ENCODE results near the gene APPBP2. TPM values are rescaled to one million over a fixed set of nuclear protein-coding genes. Genes with fewer than 3 reads are reported as not detected.

The APPBP2 gene
- total RNA-seq, 4 donors from 2014 or later, result 33.1 to 49.0 (median 45.4) TPM

DNA sequence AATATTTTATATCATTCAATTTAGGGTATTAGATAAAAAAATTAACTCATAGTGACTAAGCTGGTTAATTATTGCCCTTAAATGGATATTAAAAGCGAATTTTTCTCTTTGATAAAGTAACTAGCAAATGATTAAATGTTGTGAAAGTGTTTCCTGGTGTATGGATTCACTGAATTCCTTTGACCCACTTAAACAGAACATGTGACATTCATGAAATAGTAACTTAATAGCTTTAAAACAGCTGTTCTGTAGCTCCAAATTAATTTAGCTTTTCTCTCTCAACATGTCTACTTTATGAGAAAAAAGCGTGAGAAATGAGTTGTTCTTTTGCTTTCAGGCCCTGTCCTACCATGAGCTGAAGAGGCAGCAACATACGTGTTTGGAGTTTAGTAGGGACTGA, 36.4 kb upstream of the APPBP2 start:
- H3K4me1 ChIP-seq, result no peaks in the 10 kb centered on the region
- 74 to 80% methylated on average over 3 of the region's 3 CpGs for WGBS, 2 donors
- H3K4me3 ChIP-seq (replicated peaks in 1 of 3), result no peak overlapping the region
- no peak for DNase-seq
- no peaks in the 10 kb centered on the region for H3K27me3 ChIP-seq
- intact Hi-C loops (cut with DNase I), result no loop called here
- no peaks in the 10 kb centered on the region for H3K36me3 ChIP-seq
- H3K9me3 ChIP-seq, result no peaks in the 10 kb centered on the region
- H3K27ac ChIP-seq, result no peak overlapping the region
- TF ChIP-seq, protein P1, sequence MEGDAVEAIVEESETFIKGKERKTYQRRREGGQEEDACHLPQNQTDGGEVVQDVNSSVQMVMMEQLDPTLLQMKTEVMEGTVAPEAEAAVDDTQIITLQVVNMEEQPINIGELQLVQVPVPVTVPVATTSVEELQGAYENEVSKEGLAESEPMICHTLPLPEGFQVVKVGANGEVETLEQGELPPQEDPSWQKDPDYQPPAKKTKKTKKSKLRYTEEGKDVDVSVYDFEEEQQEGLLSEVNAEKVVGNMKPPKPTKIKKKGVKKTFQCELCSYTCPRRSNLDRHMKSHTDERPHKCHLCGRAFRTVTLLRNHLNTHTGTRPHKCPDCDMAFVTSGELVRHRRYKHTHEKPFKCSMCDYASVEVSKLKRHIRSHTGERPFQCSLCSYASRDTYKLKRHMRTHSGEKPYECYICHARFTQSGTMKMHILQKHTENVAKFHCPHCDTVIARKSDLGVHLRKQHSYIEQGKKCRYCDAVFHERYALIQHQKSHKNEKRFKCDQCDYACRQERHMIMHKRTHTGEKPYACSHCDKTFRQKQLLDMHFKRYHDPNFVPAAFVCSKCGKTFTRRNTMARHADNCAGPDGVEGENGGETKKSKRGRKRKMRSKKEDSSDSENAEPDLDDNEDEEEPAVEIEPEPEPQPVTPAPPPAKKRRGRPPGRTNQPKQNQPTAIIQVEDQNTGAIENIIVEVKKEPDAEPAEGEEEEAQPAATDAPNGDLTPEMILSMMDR (IDR thresholded peaks at IDR 0.05), result no peak
- TF ChIP-seq POLR2A (IDR thresholded peaks at IDR 0.05), result no peak

DNA sequence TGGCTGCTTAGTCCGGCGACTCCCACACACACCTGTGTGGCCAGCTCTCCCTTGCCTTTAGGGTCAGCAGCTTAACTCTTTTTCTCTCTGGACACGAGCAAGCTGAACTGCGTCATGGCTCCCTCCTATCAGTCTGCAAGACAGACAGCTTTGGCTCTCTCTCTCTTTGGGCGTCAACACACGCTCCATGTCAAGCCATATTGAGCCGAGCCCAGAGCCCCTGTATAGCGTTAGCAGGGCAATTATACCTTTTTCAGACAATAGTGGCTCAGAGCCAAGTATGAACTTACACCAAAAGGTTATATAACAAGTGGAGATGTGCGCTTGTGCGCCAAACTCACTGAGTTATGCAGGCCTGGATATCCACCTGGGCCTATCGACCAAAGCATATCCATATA, 34.8 kb upstream of the APPBP2 start:
- no peak overlapping the region for H3K27ac ChIP-seq
- no peaks in the 10 kb centered on the region for H3K36me3 ChIP-seq
- no peaks in the 10 kb centered on the region for H3K9me3 ChIP-seq
- TF ChIP-seq POLR2A (IDR thresholded peaks at IDR 0.05), result no peak
- TF ChIP-seq, protein P1 (IDR thresholded peaks at IDR 0.05), result no peak
- H3K27me3 ChIP-seq, result no peaks in the 10 kb centered on the region
- H3K4me1 ChIP-seq, result no peaks in the 10 kb centered on the region
- 91 to 94% methylated on average over 11 of the region's 11 CpGs for WGBS, 2 donors
- no peak for DNase-seq
- H3K4me3 ChIP-seq (replicated peaks in 1 of 3), result no peak overlapping the region
- intact Hi-C loops (cut with DNase I), result no loop called here

- H3K36me3 ChIP-seq, result no peaks in the 10 kb centered on the region
- no peak for DNase-seq
- no peaks in the 10 kb centered on the region for H3K4me1 ChIP-seq
- intact Hi-C loops (cut with DNase I), result no loop called here
- TF ChIP-seq, protein P1 (IDR thresholded peaks at IDR 0.05), result no peak
- no peak for TF ChIP-seq POLR2A (IDR thresholded peaks at IDR 0.05)
- no peak overlapping the region for H3K4me3 ChIP-seq (replicated peaks in 1 of 3)
- no peaks in the 10 kb centered on the region for H3K27me3 ChIP-seq
- H3K27ac ChIP-seq, result no peak overlapping the region
- 91 to 92% methylated on average over 26 of the region's 26 CpGs for WGBS, 2 donors
- H3K9me3 ChIP-seq, result no peaks in the 10 kb centered on the region
Measured at GRCh38 chr17:60559995-60560859, 34.2 kb upstream of the APPBP2 start.

DNA sequence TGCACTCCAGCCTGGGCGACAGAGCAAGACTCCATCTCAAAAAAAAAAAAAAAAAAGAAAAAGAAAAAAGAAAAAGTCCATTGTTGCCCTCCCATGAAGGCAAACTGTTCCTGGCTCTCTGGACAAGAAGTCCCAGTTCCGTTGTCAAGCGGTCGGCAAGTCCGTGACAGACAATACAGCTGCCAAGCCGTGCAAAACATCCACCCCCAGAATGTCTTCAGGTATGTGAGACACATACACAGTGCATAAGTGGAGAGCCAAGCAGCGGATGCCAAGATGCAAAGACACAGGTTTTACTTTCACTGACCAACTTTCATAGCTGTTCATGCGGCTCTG, 33.6 kb upstream of the APPBP2 start:
- Histone ChIP-seq H3K9me3 (no peaks in the 10 kb centered on the region), H3K36me3 (no peaks in the 10 kb centered on the region), H3K4me1 (no peaks in the 10 kb centered on the region), H3K4me3 (replicated peaks in 1 of 3) (no peak overlapping the region), H3K27me3 (no peaks in the 10 kb centered on the region), H3K27ac (no peak overlapping the region)
- WGBS, 2 donors, result 92 to 97% methylated on average over 8 of the region's 8 CpGs
- TF ChIP-seq, protein P1 (IDR thresholded peaks at IDR 0.05), result no peak
- no peak for TF ChIP-seq POLR2A (IDR thresholded peaks at IDR 0.05)
- DNase-seq, result no peak
- intact Hi-C loops (cut with DNase I), result no loop called here

- TF ChIP-seq POLR2A (IDR thresholded peaks at IDR 0.05), result no peak
- TF ChIP-seq, protein P1 (IDR thresholded peaks at IDR 0.05), result no peak
Measured at GRCh38 chr17:60557805-60558204, 31.8 kb upstream of the APPBP2 start.

More at GRCh38 chr17:60557805-60558204, 31.8 kb upstream of the APPBP2 start:
- Histone ChIP-seq H3K9me3 (no peaks in the 10 kb centered on the region), H3K27ac (no peak overlapping the region), H3K36me3 (no peaks in the 10 kb centered on the region), H3K27me3 (no peaks in the 10 kb centered on the region), H3K4me3 (replicated peaks in 1 of 3) (no peak overlapping the region), H3K4me1 (no peaks in the 10 kb centered on the region)
- intact Hi-C loops (cut with DNase I), result no loop called here
- WGBS, 2 donors, result 78 to 85% methylated on average over 2 of the region's 2 CpGs
- no peak for DNase-seq

All from thyroid gland (tissue), 4 donors.